Measurements from ENCODE around the gene SLC38A3. TPM values are rescaled to one million over a fixed set of nuclear protein-coding genes. Genes with fewer than 3 reads are reported as not detected.

Gene SLC38A3
- total and polyA plus RNA-seq, 2 experiments from 2014 or later: 0.28 to 1.3 TPM

- Histone ChIP-seq H3K36me3 (ENCODE audit: insufficient read depth) (no peaks in the 10 kb centered on the region), H3K9me2 (ENCODE audit: insufficient read depth) (no peaks in the 10 kb centered on the region), H3K4me1 (ENCODE audit: insufficient read depth) (no peaks in the 10 kb centered on the region), H4K20me1 (replicated peaks; ENCODE audit: insufficient read depth) (no peaks in the 10 kb centered on the region), H3K27ac (ENCODE audit: low read depth) (no peak overlapping the region), H2AFZ (no peak overlapping the region), H3K79me2 (replicated peaks; ENCODE audit: insufficient read depth) (no peaks in the 10 kb centered on the region), H3F3A (replicated peaks; ENCODE audit: low read depth) (0 out of 2 replicates have a peak, but pooled peaks cover 4% of the 10 kb centered on the region), H3K4me2 (no peak overlapping the region), H3K4me3 (no peak overlapping the region), H3K27me3 (ENCODE audit: insufficient read depth) (peaks cover 29% of the 10 kb centered on the region)
- Mint-ChIP-seq H3K4me3 (no peak overlapping the region), H3K27ac (no peak overlapping the region), H3K9me3 (no peaks in the 10 kb centered on the region), H3K36me3 (ENCODE audit: low read depth) (no peaks in the 10 kb centered on the region), H3K4me1 (peaks cover 14% of the 10 kb centered on the region), H3K27me3 (ENCODE audit: insufficient read depth, low read depth, poor library complexity) (peaks cover 27% of the 10 kb centered on the region)
- ATAC-seq (no peak), DNase-seq (ENCODE audit: low spot score) (no peak)
- TF ChIP-seq NANOG (IDR thresholded peaks at IDR 0.05; ENCODE audit: borderline replicate concordance) (no peak), EZH2 (IDR thresholded peaks at IDR 0.05; ENCODE audit: low read depth, unreplicated experiment) (no peak), ZNF114 (CRISPR knock-in tag; IDR thresholded peaks at IDR 0.05) (no peak), REST (IDR thresholded peaks at IDR 0.05; ENCODE audit: unreplicated experiment) (no peak)
These were observed 1.8 kb upstream of the SLC38A3 start for GRCh38 chr3:50203113-50203808.

- Mint-ChIP-seq H3K4me1 (peaks cover 14% of the 10 kb centered on the region), H3K27me3 (ENCODE audit: insufficient read depth, low read depth, poor library complexity) (peaks cover 27% of the 10 kb centered on the region), H3K4me3 (peak overlapping the region; percentile 59; the same call in 1 of the 3 replicates), H3K36me3 (ENCODE audit: low read depth) (no peaks in the 10 kb centered on the region), H3K9me3 (no peaks in the 10 kb centered on the region), H3K27ac (no peak overlapping the region)
- Histone ChIP-seq H3K4me2 (peak overlapping the region; percentile 75; the same call in 1 of the 2 replicates), H3K36me3 (ENCODE audit: insufficient read depth) (no peaks in the 10 kb centered on the region), H3K27me3 (ENCODE audit: insufficient read depth) (peaks cover 29% of the 10 kb centered on the region), H4K20me1 (replicated peaks; ENCODE audit: insufficient read depth) (no peaks in the 10 kb centered on the region), H3F3A (replicated peaks; ENCODE audit: low read depth) (0 out of 2 replicates have a peak, but pooled peaks cover 4% of the 10 kb centered on the region), H3K4me3 (peak overlapping the region; percentile 75), H3K27ac (ENCODE audit: low read depth) (no peak overlapping the region), H3K4me1 (ENCODE audit: insufficient read depth) (no peaks in the 10 kb centered on the region), H2AFZ (no peak overlapping the region; the same call in 1 of the 2 replicates), H3K9me2 (ENCODE audit: insufficient read depth) (no peaks in the 10 kb centered on the region), H3K79me2 (replicated peaks; ENCODE audit: insufficient read depth) (no peaks in the 10 kb centered on the region)
- ATAC-seq: no peak
- DNase-seq (ENCODE audit: low spot score): no peak
- TF ChIP-seq EZH2phosphoT487 (IDR thresholded peaks at IDR 0.05; ENCODE audit: unreplicated experiment) (no peak), REST (IDR thresholded peaks at IDR 0.05; ENCODE audit: unreplicated experiment) (no peak), ZNF114 (CRISPR knock-in tag; IDR thresholded peaks at IDR 0.05) (no peak)
These were observed 965 bp upstream of the SLC38A3 start for GRCh38 chr3:50203809-50204803.

All from GM23338 (cell line).